HG03280 (cell line): ENCODE data around the gene CNOT10.
"Not testable (repeated sequence)": the region's sequence is repeated elsewhere in the genome, so short reads cannot be mapped to it uniquely, and the experiment has no call there.

Experiments used
- ATAC-seq: cut with Tn5 transposase; IDR thresholded peaks from one replicate; pipeline ENCODE4 v1.9.1; 2021; ENCODE audit warnings: mild to moderate bottlenecking, moderate library complexity; ENCODE audit not compliant: unreplicated experiment

CNOT10 gene

DNA sequence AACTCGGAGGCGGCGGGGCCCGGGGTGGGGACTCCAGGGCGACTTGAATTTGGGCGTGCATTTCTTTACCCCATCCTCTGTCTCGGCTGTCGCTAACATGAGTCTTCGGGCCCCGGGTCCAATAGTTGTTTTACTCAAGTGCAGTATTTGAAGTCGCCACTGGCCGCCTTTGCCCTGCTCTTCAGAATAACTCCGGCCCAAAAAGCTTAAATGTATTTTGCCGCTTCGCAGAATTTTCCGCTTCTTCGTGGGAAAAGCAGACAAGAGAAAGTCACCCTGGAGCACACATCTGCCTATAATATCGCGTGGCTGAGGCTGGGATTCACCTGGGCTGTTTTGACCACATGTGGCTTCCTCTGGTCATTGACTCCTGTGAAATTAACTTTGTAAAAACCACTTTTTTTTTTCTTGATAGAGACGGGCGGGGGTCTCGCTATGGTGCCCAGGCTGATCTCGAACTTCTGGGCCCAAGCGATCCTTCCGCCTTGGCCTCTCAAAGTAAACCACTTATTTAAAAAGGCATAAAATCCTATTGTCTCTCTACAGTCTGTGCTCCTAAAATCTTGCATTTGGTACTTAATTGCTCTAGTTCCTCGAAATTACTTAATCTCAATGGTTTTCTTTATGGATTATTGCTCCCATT is 676 bp downstream of the CNOT10 start:
- ATAC-seq, result no peak

DNA sequence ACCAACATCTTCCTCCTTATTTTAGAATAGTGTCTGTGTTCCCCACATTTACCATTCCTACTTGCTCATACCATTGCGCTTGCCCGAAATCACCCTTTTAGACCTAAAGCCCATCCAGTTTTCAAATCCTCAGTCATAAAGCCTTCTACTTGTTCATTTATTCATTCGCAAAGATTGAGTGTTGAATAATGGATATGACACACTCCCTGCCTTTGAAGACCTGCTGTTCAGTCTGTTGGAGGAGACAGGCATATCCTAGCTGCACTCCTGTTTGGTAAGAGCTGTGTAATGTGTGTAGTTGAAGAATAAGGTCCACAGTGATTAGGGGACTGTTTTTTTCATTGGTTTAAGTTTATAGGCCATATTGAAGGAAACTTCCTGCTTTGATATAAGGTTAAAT is 1.7 kb downstream of the CNOT10 start:
- no peak for ATAC-seq

GRCh38 chr3:32691847-32692246 is 6.9 kb downstream of the CNOT10 start:
- no peak for ATAC-seq

GRCh38 chr3:32696523-32696922 is 11.5 kb downstream of the CNOT10 start:
- no peak for ATAC-seq

- ATAC-seq, result no peak
These were observed 13.5 kb downstream of the CNOT10 start for GRCh38 chr3:32698506-32698905.

DNA sequence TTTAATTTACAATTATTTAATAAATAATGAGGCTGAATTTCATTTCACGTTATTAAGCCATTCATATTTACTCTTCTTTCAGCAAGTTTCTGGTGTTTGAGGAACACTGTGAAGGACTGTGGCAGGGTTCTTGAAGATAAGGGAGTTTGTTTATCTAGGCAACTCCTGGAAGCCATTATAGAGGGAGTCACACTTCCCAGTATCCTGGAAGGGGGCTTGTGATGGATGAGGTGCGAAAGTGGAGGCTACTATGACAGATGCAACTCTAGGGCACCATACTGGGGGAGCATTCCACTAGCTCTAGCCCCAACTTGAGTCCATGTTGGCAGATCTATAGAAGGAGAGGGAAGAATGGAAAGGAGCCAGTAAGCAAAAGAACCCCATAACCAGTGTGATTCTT is 14.4 kb downstream of the CNOT10 start:
- ATAC-seq, result no peak

- no peak for ATAC-seq
These were observed 15.3 kb downstream of the CNOT10 start for GRCh38 chr3:32700244-32700643.

DNA sequence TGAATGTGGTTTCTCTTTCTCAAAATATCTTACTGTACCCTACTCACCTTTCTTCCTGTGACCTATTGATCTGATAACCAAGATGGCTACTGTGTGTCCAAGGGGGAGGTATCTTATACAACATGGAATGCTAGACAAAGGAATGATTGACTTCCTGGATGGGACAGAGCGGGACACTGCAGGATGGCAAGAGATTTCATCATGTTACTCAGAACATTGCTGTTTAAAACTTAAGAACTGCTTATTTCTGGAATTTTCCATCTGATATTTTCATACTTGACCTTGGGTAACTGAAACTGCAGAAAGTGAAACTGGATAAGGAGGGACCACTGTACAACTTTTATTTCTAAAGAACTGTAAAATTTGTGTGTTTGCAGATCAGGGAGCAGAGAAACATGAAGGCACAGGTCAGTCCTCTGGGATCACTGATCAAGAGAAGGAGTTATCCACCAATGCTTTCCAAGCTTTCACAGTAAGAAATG is 18.5 kb downstream of the CNOT10 start:
- ATAC-seq, result no peak

DNA sequence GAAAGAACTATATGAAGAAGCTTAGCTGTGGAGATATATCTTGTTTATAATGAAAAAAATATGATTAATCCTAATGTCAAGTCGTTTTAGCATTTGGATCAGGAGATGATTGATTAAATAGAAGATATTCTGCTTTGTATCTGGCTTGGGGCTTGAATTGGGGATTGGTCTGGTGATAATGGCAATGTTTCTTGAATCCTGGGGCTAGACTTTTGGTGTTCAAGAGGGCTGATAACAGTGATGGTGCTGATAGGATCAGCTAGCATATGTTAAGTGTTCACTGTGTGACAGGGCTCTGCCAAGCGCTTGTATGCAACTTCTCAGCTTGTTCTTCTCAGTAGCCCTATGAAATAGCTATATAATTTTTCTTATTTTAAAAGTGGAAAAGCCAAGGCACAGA is 20.2 kb downstream of the CNOT10 start:
- no peak for ATAC-seq

- ATAC-seq, result no peak
These were observed 21.5 kb downstream of the CNOT10 start for GRCh38 chr3:32706348-32707025.

GRCh38 chr3:32707026-32707370 is 22.0 kb downstream of the CNOT10 start:
- ATAC-seq, result no peak

- no peak for ATAC-seq
These were observed 23.8 kb downstream of the CNOT10 start for GRCh38 chr3:32708672-32709283.

- no peak for ATAC-seq
These were observed 24.4 kb downstream of the CNOT10 start for GRCh38 chr3:32709346-32709745.

DNA sequence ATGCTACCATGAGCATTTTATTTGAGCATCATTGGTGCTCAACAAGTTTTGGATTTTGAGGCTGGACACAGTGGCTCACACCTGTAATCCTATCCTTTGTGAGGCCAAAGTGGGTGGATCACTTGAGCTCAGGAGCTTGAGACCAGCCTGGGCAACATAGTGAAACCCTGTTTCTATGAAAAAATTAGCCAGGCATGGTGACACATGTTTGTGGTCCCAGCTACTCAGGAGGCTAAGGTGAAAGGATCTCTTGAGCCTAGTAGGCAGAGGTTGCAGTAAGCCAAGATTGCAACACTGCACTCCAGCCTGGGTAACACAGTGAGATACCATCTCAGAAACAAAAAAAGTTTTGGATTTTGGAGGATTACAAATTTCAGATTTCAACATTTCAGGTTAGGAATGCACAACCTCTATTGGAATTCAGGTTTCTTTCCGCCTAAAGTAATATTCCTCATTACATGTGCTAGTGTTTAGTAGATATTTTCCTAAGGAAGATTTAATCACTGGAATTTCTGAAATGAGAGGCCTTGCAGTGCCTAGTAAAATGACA is 27.6 kb downstream of the CNOT10 start:
- no peak for ATAC-seq

GRCh38 chr3:32713181-32713580 is 28.2 kb downstream of the CNOT10 start:
- no peak for ATAC-seq

GRCh38 chr3:32719335-32719734 is 34.3 kb downstream of the CNOT10 start:
- ATAC-seq, result no peak

DNA sequence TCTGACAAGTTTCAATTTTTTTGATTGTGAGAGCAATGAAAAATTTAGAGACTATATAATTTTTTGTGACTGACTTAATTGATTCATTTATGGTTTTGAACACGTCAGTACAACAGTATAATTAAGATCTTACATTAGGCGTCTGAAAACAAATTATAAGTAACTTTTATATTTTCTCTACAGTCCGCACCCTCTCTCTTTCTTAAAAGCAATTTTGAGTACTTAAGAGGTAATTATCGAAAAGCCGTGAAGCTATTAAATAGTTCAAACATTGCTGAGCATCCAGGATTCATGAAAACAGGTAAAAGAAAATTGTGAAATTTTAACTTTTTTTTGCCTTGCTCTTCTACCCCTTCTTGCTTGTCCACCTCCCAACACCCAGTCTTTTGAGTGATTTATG is 34.9 kb downstream of the CNOT10 start:
- no peak for ATAC-seq

DNA sequence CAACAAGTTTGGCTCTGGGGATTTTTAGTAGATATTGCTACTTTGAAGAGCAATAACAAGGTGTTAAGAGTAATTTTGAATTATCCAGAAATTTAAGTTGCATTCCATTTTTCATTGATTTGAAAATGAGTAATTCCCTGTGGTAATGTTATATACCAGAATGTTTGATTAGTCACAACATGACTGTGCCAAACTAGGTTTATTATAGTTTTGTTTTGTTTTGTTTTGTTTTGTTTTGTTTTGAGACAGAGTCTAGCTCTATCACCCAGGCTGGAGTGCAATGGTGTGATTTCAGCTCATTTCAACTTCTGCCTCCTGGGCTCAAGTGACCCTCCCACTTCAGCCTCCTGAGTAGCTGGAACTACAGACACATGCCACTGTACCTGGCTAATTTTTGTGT is 40.7 kb downstream of the CNOT10 start:
- ATAC-seq, result no peak

DNA sequence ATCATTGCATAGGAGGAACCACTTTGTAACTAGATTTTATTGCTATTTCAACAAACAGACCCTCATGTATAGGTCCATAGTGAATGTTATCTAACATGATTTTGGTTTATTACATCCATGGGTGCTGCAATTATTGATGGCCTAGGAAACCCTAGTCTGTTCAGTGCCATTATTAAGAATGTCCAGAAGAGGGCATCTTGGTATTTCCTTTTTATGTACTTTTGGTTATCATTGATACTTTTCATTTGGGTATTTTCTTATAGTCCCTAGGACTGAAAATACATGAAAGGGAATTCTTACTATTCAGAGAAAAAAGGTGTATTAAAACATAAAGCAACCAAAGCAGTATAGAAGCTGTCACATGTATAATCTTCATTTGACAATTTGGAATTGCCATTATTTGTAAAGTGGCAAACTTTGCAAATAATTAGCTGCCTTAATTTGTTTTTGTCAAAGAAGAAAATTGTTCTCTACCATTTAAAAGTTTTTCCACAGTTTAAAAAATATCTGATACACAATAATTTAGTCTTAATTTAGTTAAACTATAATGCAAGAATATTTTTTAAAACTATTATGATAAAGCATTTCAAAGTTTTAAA is 48.7 kb downstream of the CNOT10 start:
- ATAC-seq, result no peak

DNA sequence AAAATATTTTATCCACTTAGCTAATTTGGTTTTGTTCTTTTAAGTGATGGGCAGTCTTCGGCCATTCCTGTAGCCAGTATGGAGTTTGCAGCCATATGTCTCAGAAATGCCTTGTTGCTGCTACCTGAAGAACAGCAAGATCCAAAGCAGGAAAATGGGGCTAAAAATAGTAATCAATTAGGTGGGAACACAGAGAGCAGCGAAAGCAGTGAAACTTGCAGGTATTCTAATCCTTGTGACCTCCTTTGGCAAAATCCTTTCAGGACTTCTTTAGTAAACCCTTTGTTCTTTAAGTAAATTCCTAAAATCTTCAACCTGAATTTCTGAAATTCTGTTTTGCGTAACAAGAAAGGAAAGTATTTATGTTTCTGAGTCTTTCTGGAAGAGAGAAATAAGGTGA is 49.8 kb downstream of the CNOT10 start:
- ATAC-seq, result no peak

- not testable (repeated sequence) for ATAC-seq
These were observed 58.5 kb downstream of the CNOT10 start for GRCh38 chr3:32743470-32743869.

- ATAC-seq, result no peak
These were observed 58.9 kb downstream of the CNOT10 start for GRCh38 chr3:32743934-32744333.
